OCI-LY1 (cell line): Measurements from ENCODE around the gene LRRTM3.

Experiments
- H2AFZ ChIP-seq: fragments of 200-600 bp; sonication (generic), shearing (Covaris generic); 2 replicates; pipeline ENCODE4 v1.6.0; 2014; ENCODE audit warnings: antibody characterized with exemption, mild to moderate bottlenecking, low read length
- H3F3A ChIP-seq: fragments of 200-600 bp; sonication (generic), shearing (Covaris generic); 2 replicates; pipeline ENCODE4 v1.6.0; 2014; ENCODE audit warnings: mild to moderate bottlenecking, antibody characterized with exemption, low read length, moderate library complexity; ENCODE audit not compliant: insufficient read depth
- H3K27ac ChIP-seq: fragments of 200-600 bp; sonication (generic); 2 replicates; pipeline ENCODE4 v1.5.1; 2014; ENCODE audit warnings: low read length, mixed run types, mild to moderate bottlenecking, low read depth; ENCODE audit not compliant: poor library complexity, severe bottlenecking
- H3K27me3 ChIP-seq: fragments of 200-600 bp; sonication (generic); 2 replicates; pipeline ENCODE4 v1.6.0; 2014; ENCODE audit warnings: antibody characterized with exemption, mild to moderate bottlenecking, low read length, moderate library complexity; ENCODE audit not compliant: insufficient read depth
- H3K36me3 ChIP-seq: fragments of 200-600 bp; sonication (generic); 2 replicates; pipeline ENCODE4 v1.6.1; 2014; ENCODE audit warnings: mild to moderate bottlenecking, antibody characterized with exemption, low read length, moderate library complexity, mixed read lengths; ENCODE audit not compliant: insufficient read depth
- H3K4me1 ChIP-seq: fragments of 200-600 bp; sonication (generic); 2 replicates; pipeline ENCODE4 v1.5.1; 2014; ENCODE audit warnings: mild to moderate bottlenecking, low read length, moderate library complexity; ENCODE audit not compliant: insufficient read depth, severe bottlenecking
- H3K4me2 ChIP-seq: fragments of 200-600 bp; sonication (generic), shearing (Covaris generic); 2 replicates; pipeline ENCODE4 v1.6.1; 2014; ENCODE audit warnings: low read length
- H3K4me3 ChIP-seq: fragments of 200-600 bp; sonication (generic); 2 replicates; pipeline ENCODE4 v1.5.1; 2014; ENCODE audit warnings: low read length, low read depth, mild to moderate bottlenecking, mixed read lengths; ENCODE audit not compliant: poor library complexity, severe bottlenecking
- H3K79me2 ChIP-seq: fragments of 200-600 bp; shearing (Covaris generic); 2 replicates; pipeline ENCODE4 v1.6.1; 2016; ENCODE audit warnings: mixed run types, low read length, mixed read lengths; ENCODE audit not compliant: insufficient read depth
- H3K9ac ChIP-seq: fragments of 200-600 bp; sonication (generic), shearing (Covaris generic); 2 replicates; pipeline ENCODE4 v1.6.1; 2014; ENCODE audit warnings: mild to moderate bottlenecking, low read length, mixed read lengths
- H3K9me2 ChIP-seq: fragments of 200-600 bp; sonication (generic), shearing (Covaris generic); 2 replicates; pipeline ENCODE4 v1.6.1; 2014; ENCODE audit warnings: low read depth, mild to moderate bottlenecking, low read length, mixed read lengths
- H3K9me3 ChIP-seq: fragments of 200-600 bp; shearing (Covaris generic); 2 replicates; pipeline ENCODE4 v1.6.1; 2014; ENCODE audit warnings: low read length, mixed read lengths
- H4K20me1 ChIP-seq: fragments of 200-600 bp; sonication (generic), shearing (Covaris generic); 2 replicates; pipeline ENCODE4 v1.6.0; 2016; ENCODE audit warnings: mild to moderate bottlenecking, low read length; ENCODE audit not compliant: insufficient read depth
- EZH2 ChIP-seq: fragments of 200-600 bp; sonication (generic), shearing (Covaris generic); IDR thresholded peaks from 2 replicates; pipeline ENCODE4 v1.8.0; 2017; ENCODE audit warnings: borderline replicate concordance, mixed run types, mild to moderate bottlenecking, antibody characterized with exemption, low read length, moderate library complexity, mixed read lengths
- TF ChIP-seq, protein P1 (sequence below): fragments of 200-600 bp; sonication (generic), shearing (Covaris generic); IDR thresholded peaks from 2 replicates; pipeline ENCODE4 v1.5.1; 2017; ENCODE audit warnings: mild to moderate bottlenecking, antibody characterized with exemption, low read length, moderate library complexity, mixed read lengths

LRRTM3 gene

DNA sequence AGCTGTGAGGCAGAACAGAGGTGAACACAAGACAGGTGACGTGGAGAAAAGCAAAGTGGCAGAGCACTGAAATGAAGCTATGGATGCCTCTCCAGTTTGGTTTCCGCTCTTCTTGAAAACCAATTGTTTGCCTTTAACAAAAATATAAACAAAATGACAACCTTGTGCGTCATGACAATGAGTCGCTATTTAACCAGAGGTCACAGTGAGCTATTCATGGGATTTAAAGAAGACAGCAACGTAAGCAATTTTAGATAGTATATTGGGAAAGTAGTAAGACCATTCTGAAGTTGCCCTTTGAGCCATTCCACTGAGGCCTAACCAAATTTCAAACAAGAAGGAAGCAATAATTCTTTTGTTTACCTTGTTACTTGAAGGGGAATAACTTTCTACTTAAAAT is 15.2 kb upstream of the LRRTM3 start:
- no peaks in the 10 kb centered on the region for H3K27me3 ChIP-seq
- no peak overlapping the region for H3K4me2 ChIP-seq
- no peaks in the 10 kb centered on the region for H3K9me2 ChIP-seq
- no peak overlapping the region for H3K27ac ChIP-seq
- TF ChIP-seq, protein P1, sequence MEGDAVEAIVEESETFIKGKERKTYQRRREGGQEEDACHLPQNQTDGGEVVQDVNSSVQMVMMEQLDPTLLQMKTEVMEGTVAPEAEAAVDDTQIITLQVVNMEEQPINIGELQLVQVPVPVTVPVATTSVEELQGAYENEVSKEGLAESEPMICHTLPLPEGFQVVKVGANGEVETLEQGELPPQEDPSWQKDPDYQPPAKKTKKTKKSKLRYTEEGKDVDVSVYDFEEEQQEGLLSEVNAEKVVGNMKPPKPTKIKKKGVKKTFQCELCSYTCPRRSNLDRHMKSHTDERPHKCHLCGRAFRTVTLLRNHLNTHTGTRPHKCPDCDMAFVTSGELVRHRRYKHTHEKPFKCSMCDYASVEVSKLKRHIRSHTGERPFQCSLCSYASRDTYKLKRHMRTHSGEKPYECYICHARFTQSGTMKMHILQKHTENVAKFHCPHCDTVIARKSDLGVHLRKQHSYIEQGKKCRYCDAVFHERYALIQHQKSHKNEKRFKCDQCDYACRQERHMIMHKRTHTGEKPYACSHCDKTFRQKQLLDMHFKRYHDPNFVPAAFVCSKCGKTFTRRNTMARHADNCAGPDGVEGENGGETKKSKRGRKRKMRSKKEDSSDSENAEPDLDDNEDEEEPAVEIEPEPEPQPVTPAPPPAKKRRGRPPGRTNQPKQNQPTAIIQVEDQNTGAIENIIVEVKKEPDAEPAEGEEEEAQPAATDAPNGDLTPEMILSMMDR, result no peak
- no peak for TF ChIP-seq EZH2
- H3K9ac ChIP-seq, result no peak overlapping the region
- no peak overlapping the region for H3K4me3 ChIP-seq
- H4K20me1 ChIP-seq, result no peaks in the 10 kb centered on the region
- H3K79me2 ChIP-seq, result no peaks in the 10 kb centered on the region
- no peaks in the 10 kb centered on the region for H3F3A ChIP-seq
- H3K4me1 ChIP-seq, result no peaks in the 10 kb centered on the region
- H3K9me3 ChIP-seq, result no peaks in the 10 kb centered on the region
- no peaks in the 10 kb centered on the region for H3K36me3 ChIP-seq
- H2AFZ ChIP-seq, result no peak overlapping the region

DNA sequence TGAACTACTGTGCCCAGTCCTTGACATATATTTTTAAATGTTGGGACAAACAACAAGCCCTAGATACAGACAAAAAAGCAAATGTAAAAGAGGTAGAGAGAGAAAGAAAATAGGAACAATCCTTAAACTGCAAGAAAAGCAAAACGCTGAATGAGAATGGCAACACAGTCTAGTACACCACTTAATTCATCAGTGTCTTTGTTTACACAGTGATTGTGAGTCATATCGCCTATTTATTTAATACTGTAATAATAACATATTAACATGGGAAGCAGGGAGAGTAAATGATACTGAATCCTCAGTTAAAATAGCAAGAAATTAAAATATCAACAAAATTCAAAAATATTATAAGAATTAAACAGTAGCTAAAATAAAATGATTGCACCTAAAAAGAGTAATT is 9.8 kb upstream of the LRRTM3 start:
- Histone ChIP-seq H2AFZ (no peak overlapping the region), H3K9me2 (no peaks in the 10 kb centered on the region), H3K4me1 (no peaks in the 10 kb centered on the region), H3K9ac (no peak overlapping the region), H3K27me3 (no peaks in the 10 kb centered on the region), H3K79me2 (no peaks in the 10 kb centered on the region), H3K36me3 (no peaks in the 10 kb centered on the region), H4K20me1 (no peaks in the 10 kb centered on the region), H3K4me3 (no peak overlapping the region), H3F3A (no peaks in the 10 kb centered on the region), H3K4me2 (no peak overlapping the region), H3K9me3 (no peaks in the 10 kb centered on the region), H3K27ac (no peak overlapping the region)
- TF ChIP-seq, protein P1, result no peak
- TF ChIP-seq EZH2, result no peak

DNA sequence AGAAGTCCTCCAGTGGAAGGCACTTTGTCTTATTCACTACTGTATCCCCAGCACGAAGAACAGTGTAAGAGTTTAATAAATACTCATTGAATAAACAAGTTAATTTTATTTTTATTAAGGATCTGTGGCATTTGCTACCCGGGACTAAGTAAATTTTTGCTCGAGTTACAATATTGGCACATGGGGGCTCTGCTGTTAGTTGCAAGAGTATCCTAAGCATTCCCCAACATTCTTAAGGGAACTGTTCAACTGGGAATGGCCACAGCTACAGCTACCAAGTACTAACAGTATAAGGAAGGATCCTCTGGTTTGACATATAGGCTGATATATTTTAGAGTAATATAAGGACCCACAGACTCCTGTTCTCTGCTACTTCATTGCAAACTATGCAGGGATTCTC is 8.7 kb upstream of the LRRTM3 start:
- no peak overlapping the region for H3K4me3 ChIP-seq
- TF ChIP-seq, protein P1, result no peak
- TF ChIP-seq EZH2, result no peak
- no peaks in the 10 kb centered on the region for H3K27me3 ChIP-seq
- no peak overlapping the region for H3K27ac ChIP-seq
- no peaks in the 10 kb centered on the region for H4K20me1 ChIP-seq
- H3K79me2 ChIP-seq, result no peaks in the 10 kb centered on the region
- no peaks in the 10 kb centered on the region for H3K9me2 ChIP-seq
- no peaks in the 10 kb centered on the region for H3K36me3 ChIP-seq
- no peaks in the 10 kb centered on the region for H3K4me1 ChIP-seq
- no peaks in the 10 kb centered on the region for H3F3A ChIP-seq
- H2AFZ ChIP-seq, result no peak overlapping the region
- no peak overlapping the region for H3K9ac ChIP-seq
- H3K4me2 ChIP-seq, result no peak overlapping the region
- no peaks in the 10 kb centered on the region for H3K9me3 ChIP-seq
